Measurements from ENCODE around the gene TRPM4. TPM values are rescaled to one million over a fixed set of nuclear protein-coding genes. Genes with fewer than 3 reads are reported as not detected.

The TRPM4 gene
- polyA plus RNA-seq, 1 of the 3 experiments (the other 2 are of a cell fraction), result 20.6 TPM

DNA sequence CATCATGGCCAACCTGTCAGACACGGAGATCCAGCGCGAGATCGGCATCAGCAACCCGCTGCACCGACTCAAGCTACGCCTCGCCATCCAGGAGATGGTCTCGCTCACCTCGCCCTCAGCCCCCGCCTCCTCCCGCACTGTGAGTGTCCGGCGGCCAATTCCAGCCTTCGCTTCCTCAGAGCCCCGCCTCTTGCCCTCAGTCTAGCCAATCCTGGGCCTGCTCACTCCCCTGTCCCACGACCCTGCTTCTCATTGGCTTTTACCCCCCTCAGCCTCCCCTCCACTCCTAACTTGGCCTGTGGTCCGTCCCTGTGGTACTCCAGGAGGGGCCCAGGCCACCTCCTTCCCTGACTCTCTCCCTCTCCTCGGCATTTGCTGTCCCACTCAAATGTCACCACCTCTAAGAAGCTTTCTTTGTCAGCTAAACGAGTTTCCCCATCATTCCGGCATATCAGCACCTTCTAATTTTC lies 14.7 kb upstream of the TRPM4 start (continued):
- TF ChIP-seq, protein P1, sequence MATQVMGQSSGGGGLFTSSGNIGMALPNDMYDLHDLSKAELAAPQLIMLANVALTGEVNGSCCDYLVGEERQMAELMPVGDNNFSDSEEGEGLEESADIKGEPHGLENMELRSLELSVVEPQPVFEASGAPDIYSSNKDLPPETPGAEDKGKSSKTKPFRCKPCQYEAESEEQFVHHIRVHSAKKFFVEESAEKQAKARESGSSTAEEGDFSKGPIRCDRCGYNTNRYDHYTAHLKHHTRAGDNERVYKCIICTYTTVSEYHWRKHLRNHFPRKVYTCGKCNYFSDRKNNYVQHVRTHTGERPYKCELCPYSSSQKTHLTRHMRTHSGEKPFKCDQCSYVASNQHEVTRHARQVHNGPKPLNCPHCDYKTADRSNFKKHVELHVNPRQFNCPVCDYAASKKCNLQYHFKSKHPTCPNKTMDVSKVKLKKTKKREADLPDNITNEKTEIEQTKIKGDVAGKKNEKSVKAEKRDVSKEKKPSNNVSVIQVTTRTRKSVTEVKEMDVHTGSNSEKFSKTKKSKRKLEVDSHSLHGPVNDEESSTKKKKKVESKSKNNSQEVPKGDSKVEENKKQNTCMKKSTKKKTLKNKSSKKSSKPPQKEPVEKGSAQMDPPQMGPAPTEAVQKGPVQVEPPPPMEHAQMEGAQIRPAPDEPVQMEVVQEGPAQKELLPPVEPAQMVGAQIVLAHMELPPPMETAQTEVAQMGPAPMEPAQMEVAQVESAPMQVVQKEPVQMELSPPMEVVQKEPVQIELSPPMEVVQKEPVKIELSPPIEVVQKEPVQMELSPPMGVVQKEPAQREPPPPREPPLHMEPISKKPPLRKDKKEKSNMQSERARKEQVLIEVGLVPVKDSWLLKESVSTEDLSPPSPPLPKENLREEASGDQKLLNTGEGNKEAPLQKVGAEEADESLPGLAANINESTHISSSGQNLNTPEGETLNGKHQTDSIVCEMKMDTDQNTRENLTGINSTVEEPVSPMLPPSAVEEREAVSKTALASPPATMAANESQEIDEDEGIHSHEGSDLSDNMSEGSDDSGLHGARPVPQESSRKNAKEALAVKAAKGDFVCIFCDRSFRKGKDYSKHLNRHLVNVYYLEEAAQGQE (IDR thresholded peaks at IDR 0.05; ENCODE audit: low read depth, low read length), result no peak
- TF ChIP-seq, protein P2, sequence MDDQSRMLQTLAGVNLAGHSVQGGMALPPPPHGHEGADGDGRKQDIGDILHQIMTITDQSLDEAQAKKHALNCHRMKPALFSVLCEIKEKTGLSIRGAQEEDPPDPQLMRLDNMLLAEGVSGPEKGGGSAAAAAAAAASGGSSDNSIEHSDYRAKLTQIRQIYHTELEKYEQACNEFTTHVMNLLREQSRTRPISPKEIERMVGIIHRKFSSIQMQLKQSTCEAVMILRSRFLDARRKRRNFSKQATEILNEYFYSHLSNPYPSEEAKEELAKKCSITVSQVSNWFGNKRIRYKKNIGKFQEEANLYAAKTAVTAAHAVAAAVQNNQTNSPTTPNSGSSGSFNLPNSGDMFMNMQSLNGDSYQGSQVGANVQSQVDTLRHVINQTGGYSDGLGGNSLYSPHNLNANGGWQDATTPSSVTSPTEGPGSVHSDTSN (IDR thresholded peaks at IDR 0.05), result no peak
- TF ChIP-seq, protein P3, sequence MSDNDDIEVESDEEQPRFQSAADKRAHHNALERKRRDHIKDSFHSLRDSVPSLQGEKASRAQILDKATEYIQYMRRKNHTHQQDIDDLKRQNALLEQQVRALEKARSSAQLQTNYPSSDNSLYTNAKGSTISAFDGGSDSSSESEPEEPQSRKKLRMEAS (IDR thresholded peaks at IDR 0.05; ENCODE audit: low read depth), result peak; percentile 61; the same call in 1 of the 2 replicates
- TF ChIP-seq, protein P4, sequence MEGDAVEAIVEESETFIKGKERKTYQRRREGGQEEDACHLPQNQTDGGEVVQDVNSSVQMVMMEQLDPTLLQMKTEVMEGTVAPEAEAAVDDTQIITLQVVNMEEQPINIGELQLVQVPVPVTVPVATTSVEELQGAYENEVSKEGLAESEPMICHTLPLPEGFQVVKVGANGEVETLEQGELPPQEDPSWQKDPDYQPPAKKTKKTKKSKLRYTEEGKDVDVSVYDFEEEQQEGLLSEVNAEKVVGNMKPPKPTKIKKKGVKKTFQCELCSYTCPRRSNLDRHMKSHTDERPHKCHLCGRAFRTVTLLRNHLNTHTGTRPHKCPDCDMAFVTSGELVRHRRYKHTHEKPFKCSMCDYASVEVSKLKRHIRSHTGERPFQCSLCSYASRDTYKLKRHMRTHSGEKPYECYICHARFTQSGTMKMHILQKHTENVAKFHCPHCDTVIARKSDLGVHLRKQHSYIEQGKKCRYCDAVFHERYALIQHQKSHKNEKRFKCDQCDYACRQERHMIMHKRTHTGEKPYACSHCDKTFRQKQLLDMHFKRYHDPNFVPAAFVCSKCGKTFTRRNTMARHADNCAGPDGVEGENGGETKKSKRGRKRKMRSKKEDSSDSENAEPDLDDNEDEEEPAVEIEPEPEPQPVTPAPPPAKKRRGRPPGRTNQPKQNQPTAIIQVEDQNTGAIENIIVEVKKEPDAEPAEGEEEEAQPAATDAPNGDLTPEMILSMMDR (IDR thresholded peaks at IDR 0.05), result no peak
- TF ChIP-seq EP300 (IDR thresholded peaks at IDR 0.05; ENCODE audit: borderline replicate concordance in 1 of 2, low read depth in 1 of 2, low read length in 1 of 2), result no peak
- peak; percentile 71 for TF ChIP-seq POLR2AphosphoS5 (IDR thresholded peaks at IDR 0.05; ENCODE audit: low read depth, low read length)
- no peak for TF ChIP-seq FOXM1 (IDR thresholded peaks at IDR 0.05; ENCODE audit: low read depth)
- no peak for TF ChIP-seq FOSL2 (IDR thresholded peaks at IDR 0.05; ENCODE audit: borderline replicate concordance, low read depth)
- TF ChIP-seq SIN3A (IDR thresholded peaks at IDR 0.05; ENCODE audit: borderline replicate concordance, low read depth, low read length), result peak; percentile 26; the same call in 1 of the 2 replicates
- TF ChIP-seq JUND (IDR thresholded peaks at IDR 0.05), result no peak
- TF ChIP-seq, protein P5, sequence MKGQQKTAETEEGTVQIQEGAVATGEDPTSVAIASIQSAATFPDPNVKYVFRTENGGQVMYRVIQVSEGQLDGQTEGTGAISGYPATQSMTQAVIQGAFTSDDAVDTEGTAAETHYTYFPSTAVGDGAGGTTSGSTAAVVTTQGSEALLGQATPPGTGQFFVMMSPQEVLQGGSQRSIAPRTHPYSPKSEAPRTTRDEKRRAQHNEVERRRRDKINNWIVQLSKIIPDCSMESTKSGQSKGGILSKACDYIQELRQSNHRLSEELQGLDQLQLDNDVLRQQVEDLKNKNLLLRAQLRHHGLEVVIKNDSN (IDR thresholded peaks at IDR 0.05; ENCODE audit: borderline replicate concordance, low read depth), result no peak
- TF ChIP-seq, protein P6, sequence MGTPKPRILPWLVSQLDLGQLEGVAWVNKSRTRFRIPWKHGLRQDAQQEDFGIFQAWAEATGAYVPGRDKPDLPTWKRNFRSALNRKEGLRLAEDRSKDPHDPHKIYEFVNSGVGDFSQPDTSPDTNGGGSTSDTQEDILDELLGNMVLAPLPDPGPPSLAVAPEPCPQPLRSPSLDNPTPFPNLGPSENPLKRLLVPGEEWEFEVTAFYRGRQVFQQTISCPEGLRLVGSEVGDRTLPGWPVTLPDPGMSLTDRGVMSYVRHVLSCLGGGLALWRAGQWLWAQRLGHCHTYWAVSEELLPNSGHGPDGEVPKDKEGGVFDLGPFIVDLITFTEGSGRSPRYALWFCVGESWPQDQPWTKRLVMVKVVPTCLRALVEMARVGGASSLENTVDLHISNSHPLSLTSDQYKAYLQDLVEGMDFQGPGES (IDR thresholded peaks at IDR 0.05; ENCODE audit: low read depth, low read length), result no peak; the same call in 1 of the 2 replicates
- no peak for TF ChIP-seq NRF1 (IDR thresholded peaks at IDR 0.05; ENCODE audit: low read depth, low read length)
- TF ChIP-seq GATA2 (CRISPR knock-in tag; IDR thresholded peaks at IDR 0.05), result peak; percentile 20; the same call in 1 of the 2 replicates
- TF ChIP-seq GABPA (IDR thresholded peaks at IDR 0.05; ENCODE audit: low read depth), result no peak
- TF ChIP-seq, protein P7, sequence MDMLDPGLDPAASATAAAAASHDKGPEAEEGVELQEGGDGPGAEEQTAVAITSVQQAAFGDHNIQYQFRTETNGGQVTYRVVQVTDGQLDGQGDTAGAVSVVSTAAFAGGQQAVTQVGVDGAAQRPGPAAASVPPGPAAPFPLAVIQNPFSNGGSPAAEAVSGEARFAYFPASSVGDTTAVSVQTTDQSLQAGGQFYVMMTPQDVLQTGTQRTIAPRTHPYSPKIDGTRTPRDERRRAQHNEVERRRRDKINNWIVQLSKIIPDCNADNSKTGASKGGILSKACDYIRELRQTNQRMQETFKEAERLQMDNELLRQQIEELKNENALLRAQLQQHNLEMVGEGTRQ (IDR thresholded peaks at IDR 0.05; ENCODE audit: borderline replicate concordance, low read depth, low read length), result no peak
- no peak for TF ChIP-seq SMC3 (IDR thresholded peaks at IDR 0.05; ENCODE audit: low read depth, low read length)
- TF ChIP-seq CHD2 (IDR thresholded peaks at IDR 0.05; ENCODE audit: low read length, partially characterized antibody), result peak; percentile 53
- TF ChIP-seq TCF12 (IDR thresholded peaks at IDR 0.05), result no peak
- TF ChIP-seq RFX5 (IDR thresholded peaks at IDR 0.05; ENCODE audit: low read length), result no peak

Measured in SK-N-SH (cell line).